Retinal pigment epithelial cell (primary cell): Measurements from ENCODE around the gene PPM1N.
A peak's percentile ranks its signal among the peaks of the same experiment; 100 is the strongest.

Source experiments
- DNase-seq: peaks from one replicate; pipeline ENCODE4 v3.0.0-alpha.2; 2010; ENCODE audit warnings: low read depth
- H3K4me3 ChIP-seq: 2 replicates; pipeline ENCODE4 v1.5.1; 2011; ENCODE audit warnings: mild to moderate bottlenecking, low read length, control low read depth, moderate library complexity
- TF ChIP-seq, protein P1 (sequence below): conservative IDR thresholded peaks from 2 replicates; pipeline ENCODE4 v1.5.1; 2011; ENCODE audit warnings: low read depth, low read length, control low read depth, inconsistent platforms

Gene PPM1N

DNA sequence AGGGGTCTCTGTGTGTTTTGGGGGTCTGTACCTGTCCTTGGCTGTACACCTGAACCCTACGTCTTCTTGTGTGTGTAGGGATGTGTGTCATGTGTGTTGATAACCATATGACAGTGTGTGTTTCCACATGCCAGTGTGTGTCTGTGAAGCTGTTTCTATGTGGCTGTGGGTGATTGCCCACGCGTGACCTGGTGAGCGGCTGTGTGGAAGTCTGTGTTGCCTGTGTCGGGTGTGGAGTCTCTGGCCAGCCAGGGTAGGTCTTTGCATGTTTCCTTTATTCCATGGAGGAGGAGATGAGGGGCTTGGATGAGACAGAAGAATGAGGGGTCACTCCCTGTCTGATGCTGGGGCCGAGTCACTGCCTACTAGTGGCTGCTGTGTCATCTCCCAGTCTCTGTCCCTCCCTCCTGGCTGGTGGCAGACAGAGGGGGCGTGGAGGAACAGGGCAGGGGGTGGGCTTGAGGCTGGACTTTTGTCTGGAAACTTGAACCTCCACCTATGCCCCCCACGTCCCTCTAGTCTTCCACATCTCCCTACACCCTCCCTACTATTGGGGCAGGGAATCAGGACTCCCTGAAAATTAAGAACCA, 33.3 kb upstream of the PPM1N start:
- DNase-seq = no peak
- TF ChIP-seq, protein P1, sequence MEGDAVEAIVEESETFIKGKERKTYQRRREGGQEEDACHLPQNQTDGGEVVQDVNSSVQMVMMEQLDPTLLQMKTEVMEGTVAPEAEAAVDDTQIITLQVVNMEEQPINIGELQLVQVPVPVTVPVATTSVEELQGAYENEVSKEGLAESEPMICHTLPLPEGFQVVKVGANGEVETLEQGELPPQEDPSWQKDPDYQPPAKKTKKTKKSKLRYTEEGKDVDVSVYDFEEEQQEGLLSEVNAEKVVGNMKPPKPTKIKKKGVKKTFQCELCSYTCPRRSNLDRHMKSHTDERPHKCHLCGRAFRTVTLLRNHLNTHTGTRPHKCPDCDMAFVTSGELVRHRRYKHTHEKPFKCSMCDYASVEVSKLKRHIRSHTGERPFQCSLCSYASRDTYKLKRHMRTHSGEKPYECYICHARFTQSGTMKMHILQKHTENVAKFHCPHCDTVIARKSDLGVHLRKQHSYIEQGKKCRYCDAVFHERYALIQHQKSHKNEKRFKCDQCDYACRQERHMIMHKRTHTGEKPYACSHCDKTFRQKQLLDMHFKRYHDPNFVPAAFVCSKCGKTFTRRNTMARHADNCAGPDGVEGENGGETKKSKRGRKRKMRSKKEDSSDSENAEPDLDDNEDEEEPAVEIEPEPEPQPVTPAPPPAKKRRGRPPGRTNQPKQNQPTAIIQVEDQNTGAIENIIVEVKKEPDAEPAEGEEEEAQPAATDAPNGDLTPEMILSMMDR = no peak
- H3K4me3 ChIP-seq = no peak overlapping the region

DNA sequence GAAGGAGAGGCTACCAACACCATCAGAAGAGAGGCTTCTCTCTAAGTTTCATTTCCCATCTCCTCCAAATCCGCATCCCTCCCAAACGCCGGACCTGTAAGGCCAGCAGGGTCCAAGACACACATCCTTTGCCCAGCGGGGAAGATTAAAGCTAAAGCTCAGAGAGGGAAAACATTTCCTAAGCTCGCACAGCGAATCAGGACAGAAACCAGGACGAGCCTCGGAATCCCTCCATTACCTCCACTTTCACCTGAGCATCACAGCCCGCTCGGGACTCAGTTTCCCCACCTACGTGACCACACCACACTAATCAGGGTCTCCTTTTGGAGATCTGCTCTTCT, 31.2 kb upstream of the PPM1N start:
- H3K4me3 ChIP-seq = peak overlapping the region; percentile 98
- no peak for DNase-seq
- TF ChIP-seq, protein P1 = no peak

DNA sequence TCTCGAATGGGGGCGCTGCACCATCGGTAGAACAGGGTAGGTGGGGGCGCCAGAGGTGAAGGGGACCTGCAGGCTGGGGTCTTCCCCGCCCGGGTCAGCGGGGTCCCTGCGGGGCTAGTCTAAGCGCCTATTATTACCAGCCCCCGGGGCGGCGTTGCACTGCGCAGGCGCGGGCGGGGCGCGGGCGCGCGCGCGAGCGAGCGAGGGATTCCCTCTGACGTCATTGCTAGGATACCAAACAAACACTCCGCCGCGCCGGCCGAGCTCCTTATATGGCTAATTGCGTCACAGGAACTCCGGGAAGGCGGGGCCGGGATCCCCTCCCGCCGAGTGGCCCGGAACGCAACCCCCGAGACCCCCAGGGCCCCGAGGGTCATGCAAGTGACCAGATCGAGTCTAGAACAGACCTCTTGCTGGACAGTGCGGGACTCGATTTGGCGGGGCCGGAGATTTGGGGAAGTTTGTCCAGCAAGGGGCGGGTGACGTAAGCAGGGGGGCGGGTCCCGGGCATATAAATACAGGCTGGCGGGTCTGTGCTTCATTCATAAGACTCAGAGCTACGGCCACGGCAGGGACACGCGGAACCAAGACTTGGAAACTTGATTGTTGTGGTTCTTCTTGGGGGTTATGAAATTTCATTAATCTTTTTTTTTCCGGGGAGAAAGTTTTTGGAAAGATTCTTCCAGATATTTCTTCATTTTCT, 30.6 kb upstream of the PPM1N start, which contains the start of gene FOSB:
TSS of gene FOSB (plus strand) at position 541 of the 703 bp plus-strand sequence. CDS start 591 bp downstream, outside the sequence.
- TF ChIP-seq, protein P1 = peak; percentile 25
- no peak for DNase-seq
- peak within 1 kb of the TSS; percentile 98 for H3K4me3 ChIP-seq

DNA sequence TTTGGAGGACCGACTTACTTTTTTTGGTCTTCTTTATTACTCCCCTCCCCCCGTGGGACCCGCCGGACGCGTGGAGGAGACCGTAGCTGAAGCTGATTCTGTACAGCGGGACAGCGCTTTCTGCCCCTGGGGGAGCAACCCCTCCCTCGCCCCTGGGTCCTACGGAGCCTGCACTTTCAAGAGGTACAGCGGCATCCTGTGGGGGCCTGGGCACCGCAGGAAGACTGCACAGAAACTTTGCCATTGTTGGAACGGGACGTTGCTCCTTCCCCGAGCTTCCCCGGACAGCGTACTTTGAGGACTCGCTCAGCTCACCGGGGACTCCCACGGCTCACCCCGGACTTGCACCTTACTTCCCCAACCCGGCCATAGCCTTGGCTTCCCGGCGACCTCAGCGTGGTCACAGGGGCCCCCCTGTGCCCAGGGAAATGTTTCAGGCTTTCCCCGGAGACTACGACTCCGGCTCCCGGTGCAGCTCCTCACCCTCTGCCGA, 30.0 kb upstream of the PPM1N start:
- TF ChIP-seq, protein P1 = peak; percentile 23
- H3K4me3 ChIP-seq = peak overlapping the region; percentile 98
- DNase-seq = no peak

DNA sequence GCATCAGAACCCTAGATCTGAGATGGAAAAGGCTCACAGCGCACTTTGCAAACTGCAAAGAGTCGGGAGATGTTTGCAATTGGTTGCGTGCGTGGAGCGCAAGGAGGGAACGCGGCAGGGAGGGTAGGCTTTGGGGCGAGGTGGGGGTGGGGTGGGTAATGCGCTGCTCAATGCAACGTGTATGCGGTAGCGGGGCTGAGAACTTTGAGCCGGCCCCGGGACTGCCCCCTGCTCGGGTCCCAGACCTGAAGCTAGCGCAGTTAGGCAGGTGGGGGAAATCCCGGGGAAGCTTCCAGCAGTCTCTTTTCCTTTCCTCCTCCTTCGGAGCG, 29.5 kb upstream of the PPM1N start:
- TF ChIP-seq, protein P1 = no peak
- DNase-seq = no peak

DNA sequence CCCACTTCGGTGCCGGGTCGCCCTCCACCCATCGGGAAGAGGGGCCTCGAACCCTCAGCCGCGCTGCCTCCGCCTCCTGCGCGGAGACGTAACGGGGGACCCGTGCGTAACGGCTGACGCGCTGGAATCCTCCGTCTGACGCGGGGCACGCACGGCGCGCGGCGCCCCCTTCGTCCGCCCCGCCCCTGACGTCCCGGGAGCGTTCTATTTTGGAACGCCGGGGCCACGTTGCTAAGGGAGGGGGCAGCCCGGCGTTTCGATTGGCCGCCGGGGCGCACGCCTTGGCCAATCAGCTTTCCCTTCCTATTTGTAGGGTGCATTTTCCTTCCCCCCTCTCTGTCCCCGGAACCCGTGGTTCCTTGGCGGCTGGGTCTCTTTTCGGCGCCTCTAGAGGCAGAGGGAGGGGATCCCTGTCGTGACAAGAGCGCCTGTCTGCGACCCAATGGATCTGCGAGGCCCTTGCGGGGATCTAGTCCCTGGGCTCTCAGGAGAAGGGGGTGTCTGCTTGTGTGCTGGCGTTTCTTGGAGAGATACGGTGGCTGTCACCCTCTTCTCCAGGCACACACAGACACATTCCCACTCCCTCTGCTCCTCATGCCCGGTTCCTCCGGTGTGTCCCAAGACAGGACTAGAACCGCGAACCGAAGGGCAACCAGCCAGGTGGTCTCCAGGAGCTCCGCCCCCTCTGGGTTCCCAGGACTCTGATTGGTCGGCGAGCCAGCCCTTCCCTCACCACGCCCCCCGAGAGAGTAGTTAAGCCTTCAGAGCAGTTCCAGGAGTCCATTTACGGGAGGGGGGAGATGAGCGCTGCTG, 28.9 kb upstream of the PPM1N start:
- TF ChIP-seq, protein P1 = no peak
- DNase-seq = peak; percentile 74
- H3K4me3 ChIP-seq = peak overlapping the region; percentile 98

More for the DNA sequence above, 29.5 kb upstream of the PPM1N start:
- H3K4me3 ChIP-seq = peak overlapping the region; percentile 98
